HepG2 (cell line): ENCODE measurements around the gene DDOST. TPM values are rescaled to one million over a fixed set of nuclear protein-coding genes. Genes with fewer than 3 reads are reported as not detected.
A peak's percentile ranks its signal among the peaks of the same experiment; 100 is the strongest.

Experiments
- ATAC-seq: fragments of 200-7000 bp; cut with Tn5 transposase; 3 replicates; pipeline ENCODE4 v1.9.1; 2020; ENCODE audit warnings: mild to moderate bottlenecking, moderate library complexity
- BruUV-seq: library from RNA; stranded (reverse); fragments of 400-500 nt; replicated peaks from 2 replicates; lab custom pipeline; 2021; lab: Mats Ljungman, UMichigan
- CTCF ChIA-PET: fragments of 300-600 bp; formaldehyde crosslinking; extraction: SDS; loops from one replicate; lab custom pipeline; 2021; ENCODE audit warnings: low total read pairs, inconsistent platforms, low intra/inter-chr PET ratio; lab: Yijun Ruan, JAX
- POLR2A ChIA-PET: fragments of 350-600 bp; sonication (Branson Sonifier 250); formaldehyde crosslinking; loops from one replicate; lab custom pipeline; 2020; ENCODE audit warnings: antibody characterized with exemption, inconsistent platforms; lab: Yijun Ruan, JAX
- DNase-seq: peaks from one replicate; pipeline ENCODE4 v3.0.0-alpha.2; 2015; ENCODE audit warnings: low spot score
- FAIRE-seq: peaks from 3 replicates; lab custom pipeline; 2011; peaks lifted over from hg19 to GRCh38; lab: Jason Lieb, UNC
- H2AFZ ChIP-seq: one replicate; pipeline ENCODE4 v1.6.1; 2011; ENCODE audit warnings: low read length, inconsistent platforms
- H3K27ac ChIP-seq: fragments of 300-600 bp; 3 replicates; pipeline ENCODE4 v1.8.0; 2011; ENCODE audit warnings: mixed run types, mild to moderate bottlenecking, mixed read lengths, low read length, inconsistent platforms; ENCODE audit not compliant: insufficient read depth; ENCODE audit errors: extremely low read length
- H3K27me3 ChIP-seq, 2 experiments: fragments of 200-600 bp in 1 of 2; 2 replicates in 1 of 2; 3 replicates in 1 of 2; pipeline versions ENCODE4 v1.6.0 to v1.8.0; 2011; ENCODE audit warnings: low read length in 2 of 2, mild to moderate bottlenecking in 2 of 2, moderate library complexity in 2 of 2, inconsistent platforms in 1 of 2; ENCODE audit not compliant: insufficient read depth in 2 of 2, control insufficient read depth in 1 of 2
- H3K36me3 ChIP-seq, 2 experiments: fragments of 200-600 bp in 1 of 2; replicated peaks in 1 of 2; 2 replicates in 1 of 2; 3 replicates in 1 of 2; pipeline versions ENCODE4 v1.5.1 to v1.8.0; 2011; ENCODE audit warnings: low read length in 2 of 2, inconsistent platforms in 1 of 2; ENCODE audit not compliant: insufficient read depth in 2 of 2, control insufficient read depth in 1 of 2
- H3K4me1 ChIP-seq: 2 replicates; pipeline ENCODE4 v1.5.1; 2012; ENCODE audit warnings: low read length, inconsistent platforms; ENCODE audit not compliant: insufficient read depth
- H3K4me2 ChIP-seq: 2 replicates; pipeline ENCODE4 v1.6.0; 2011; ENCODE audit warnings: low read depth, low read length, inconsistent platforms
- H3K4me3 ChIP-seq, 3 experiments: fragments of 200-600 bp in 1 of 3; sonication (generic), shearing (Covaris generic) in 1 of 3; replicated peaks in 1 of 3; 2 replicates each; pipeline ENCODE4 v1.5.1; 2011 to 2016; ENCODE audit warnings: low read length in 3 of 3, inconsistent platforms in 2 of 3, low read depth in 2 of 3, mild to moderate bottlenecking in 2 of 3, control low read depth in 1 of 3, mixed read lengths in 1 of 3; ENCODE audit not compliant: insufficient read depth in 1 of 3
- H3K79me2 ChIP-seq: one replicate; pipeline ENCODE4 v1.6.1; 2011; ENCODE audit warnings: low read length, inconsistent platforms; ENCODE audit not compliant: insufficient read depth
- H3K9ac ChIP-seq: 2 replicates; pipeline ENCODE4 v1.6.0; 2011; ENCODE audit warnings: mild to moderate bottlenecking, low read depth, low read length, inconsistent platforms; ENCODE audit not compliant: insufficient read depth
- H3K9me3 ChIP-seq: 2 replicates; pipeline ENCODE4 v1.5.1; 2012; ENCODE audit warnings: mild to moderate bottlenecking, low read length
- H4K20me1 ChIP-seq: 2 replicates; pipeline ENCODE4 v1.6.0; 2011; ENCODE audit warnings: inconsistent platforms, mild to moderate bottlenecking, low read length, moderate library complexity; ENCODE audit not compliant: insufficient read depth
- AGO2 ChIP-seq: fragments of 200-400 bp; formaldehyde crosslinking; optimal IDR thresholded peaks from 2 replicates; pipeline ENCODE3; 2017; ENCODE audit warnings: mild to moderate bottlenecking, low read depth, low read length, moderate library complexity
- ARNT2 ChIP-seq: sonication (generic); formaldehyde crosslinking; IDR thresholded peaks from 2 replicates; pipeline ENCODE4 v1.8.0; 2022; ENCODE audit warnings: mild to moderate bottlenecking, low read depth, missing genetic modification reagents, moderate library complexity
- ATAD3A ChIP-seq: sonication (generic); formaldehyde crosslinking; IDR thresholded peaks from 2 replicates; pipeline ENCODE4 v1.4.0; 2020; ENCODE audit warnings: missing genetic modification reagents
- CENPT ChIP-seq: sonication (generic); formaldehyde crosslinking; IDR thresholded peaks from 2 replicates; pipeline ENCODE4 v1.8.0; 2022; ENCODE audit warnings: low read depth, mild to moderate bottlenecking, moderate library complexity, missing genetic modification reagents
- FOXA3 ChIP-seq: IDR thresholded peaks from 2 replicates; pipeline ENCODE4 v1.6.1; 2016; ENCODE audit warnings: missing genetic modification reagents, missing compliant biosample characterization
- HNF4G ChIP-seq, 2 experiments: sonication (generic) in 1 of 2; formaldehyde crosslinking in 1 of 2; IDR thresholded peaks; 2 replicates each; pipeline versions ENCODE4 v1.4.0 to v1.6.1; 2011 to 2020; ENCODE audit warnings: borderline replicate concordance in 2 of 2, low read depth in 2 of 2, mild to moderate bottlenecking in 2 of 2, low read length in 1 of 2, missing genetic modification reagents in 1 of 2, moderate library complexity in 1 of 2
- JUN ChIP-seq: sonication (generic); formaldehyde crosslinking; IDR thresholded peaks from 2 replicates; pipeline ENCODE4 v1.4.0; 2020; ENCODE audit warnings: mild to moderate bottlenecking, missing genetic modification reagents
- KAT2B ChIP-seq: fragments of 150-350 bp; IDR thresholded peaks from 2 replicates; pipeline ENCODE4 v1.6.1; 2014; ENCODE audit warnings: low read depth, low read length, borderline replicate concordance
- KDM4B ChIP-seq: sonication (generic); formaldehyde crosslinking; IDR thresholded peaks from 2 replicates; pipeline ENCODE4 v1.4.0; 2020; ENCODE audit warnings: missing genetic modification reagents
- NFE2L2 ChIP-seq: fragments of 150-350 bp; IDR thresholded peaks from 2 replicates; pipeline ENCODE4 v1.6.1; 2014; ENCODE audit warnings: low read length
- SMAD3 ChIP-seq: sonication (generic); formaldehyde crosslinking; IDR thresholded peaks from 2 replicates; pipeline ENCODE4 v1.4.0; 2020; ENCODE audit warnings: missing genetic modification reagents
- SP1 ChIP-seq, 2 experiments: fragments of 450-650 bp in 1 of 2; sonication (generic) in 1 of 2; formaldehyde crosslinking in 1 of 2; IDR thresholded peaks; 2 replicates each; pipeline versions ENCODE4 v1.4.0 to v1.6.1; 2016 to 2020; ENCODE audit warnings: missing genetic modification reagents in 1 of 2
- TFDP1 ChIP-seq: IDR thresholded peaks from 2 replicates; pipeline ENCODE4 v1.6.1; 2016; ENCODE audit warnings: missing compliant biosample characterization, missing genetic modification reagents, borderline replicate concordance
- ZBTB38 ChIP-seq: sonication (generic); formaldehyde crosslinking; IDR thresholded peaks from 2 replicates; pipeline ENCODE4 v1.5.1; 2020; ENCODE audit warnings: mild to moderate bottlenecking, missing genetic modification reagents
- ZNF496 ChIP-seq: sonication (generic); formaldehyde crosslinking; IDR thresholded peaks from 2 replicates; pipeline ENCODE4 v1.8.1; 2023; ENCODE audit warnings: mild to moderate bottlenecking, moderate library complexity, missing genetic modification reagents; ENCODE audit not compliant: insufficient replicate concordance
- ZNF501 ChIP-seq: sonication (generic); formaldehyde crosslinking; IDR thresholded peaks from 2 replicates; pipeline ENCODE4 v1.5.1; 2020; ENCODE audit warnings: mild to moderate bottlenecking, moderate library complexity, missing genetic modification reagents
- ZNF737 ChIP-seq: sonication (generic); formaldehyde crosslinking; IDR thresholded peaks from 2 replicates; pipeline ENCODE4 v1.5.0; 2020; ENCODE audit warnings: missing genetic modification reagents, mild to moderate bottlenecking, borderline replicate concordance
- ZNF746 ChIP-seq: sonication (generic); formaldehyde crosslinking; IDR thresholded peaks from 2 replicates; pipeline ENCODE4 v1.8.0; 2022; ENCODE audit warnings: mild to moderate bottlenecking, missing genetic modification reagents
- ZNF776 ChIP-seq: sonication (generic); formaldehyde crosslinking; IDR thresholded peaks from 2 replicates; pipeline ENCODE4 v1.4.0; 2020; ENCODE audit warnings: mild to moderate bottlenecking, missing genetic modification reagents
- WGBS: methylation state at CpG from one replicate; pipeline ENCODE4 v1.1.6; 2017; ENCODE audit warnings: low lambda C conversion rate; 5-methylcytosine and 5-hydroxymethylcytosine counted together
- in situ Hi-C: cut with HindIII; loops from 2 replicates; pipeline ENCODE4 v1.10.0; 2017; ENCODE audit warnings: low pct_unique_long_range_greater_than_20kb; ENCODE audit not compliant: extremely low pct_ligation_motif_present
- intact Hi-C: fragments of 100-400 bp; cut with micrococcal nuclease; formaldehyde crosslinking; loops from one replicate; pipeline ENCODE4 v1.10.0; 2022; ENCODE audit not compliant: unreplicated experiment
- polyA plus RNA-seq, 8 experiments: library from polyadenylated mRNA; depleted of rRNA in 3 of 8; stranded (reverse) in 7 of 8; unstranded in 1 of 8; fragments of >200 nt; fragmentation: Illumina TruSeq in 4 of 8; extraction: Trizol in 4 of 8; gene quantifications; 2 replicates each; pipeline versions ENCODE4 v1.2.1 to v1.2.3, GENCODE V29; 2011 to 2016; ENCODE audit warnings: low read depth in 4 of 8, missing spikeins in 1 of 8, mixed read lengths in 1 of 8; ENCODE audit not compliant: insufficient read depth in 1 of 8
- total RNA-seq, 5 experiments: library from RNA; depleted of rRNA; stranded (reverse); fragments of >200 nt; fragmentation: Illumina TruSeq; extraction: Trizol; gene quantifications; 2 replicates each; pipeline ENCODE4 v1.2.3, GENCODE V29; 2016; ENCODE audit warnings: low read depth in 1 of 5
- TF ChIP-seq, protein P1 (sequence below): sonication (generic); formaldehyde crosslinking; IDR thresholded peaks from 2 replicates; pipeline ENCODE4 v1.5.1; 2020; ENCODE audit warnings: missing genetic modification reagents, mild to moderate bottlenecking, borderline replicate concordance

The DDOST gene
- total and polyA plus RNA-seq, 2 of the 13 experiments (the other 11 are each of a cell fraction or from before 2014, with no cell fraction given), result 335 to 494 TPM

DNA sequence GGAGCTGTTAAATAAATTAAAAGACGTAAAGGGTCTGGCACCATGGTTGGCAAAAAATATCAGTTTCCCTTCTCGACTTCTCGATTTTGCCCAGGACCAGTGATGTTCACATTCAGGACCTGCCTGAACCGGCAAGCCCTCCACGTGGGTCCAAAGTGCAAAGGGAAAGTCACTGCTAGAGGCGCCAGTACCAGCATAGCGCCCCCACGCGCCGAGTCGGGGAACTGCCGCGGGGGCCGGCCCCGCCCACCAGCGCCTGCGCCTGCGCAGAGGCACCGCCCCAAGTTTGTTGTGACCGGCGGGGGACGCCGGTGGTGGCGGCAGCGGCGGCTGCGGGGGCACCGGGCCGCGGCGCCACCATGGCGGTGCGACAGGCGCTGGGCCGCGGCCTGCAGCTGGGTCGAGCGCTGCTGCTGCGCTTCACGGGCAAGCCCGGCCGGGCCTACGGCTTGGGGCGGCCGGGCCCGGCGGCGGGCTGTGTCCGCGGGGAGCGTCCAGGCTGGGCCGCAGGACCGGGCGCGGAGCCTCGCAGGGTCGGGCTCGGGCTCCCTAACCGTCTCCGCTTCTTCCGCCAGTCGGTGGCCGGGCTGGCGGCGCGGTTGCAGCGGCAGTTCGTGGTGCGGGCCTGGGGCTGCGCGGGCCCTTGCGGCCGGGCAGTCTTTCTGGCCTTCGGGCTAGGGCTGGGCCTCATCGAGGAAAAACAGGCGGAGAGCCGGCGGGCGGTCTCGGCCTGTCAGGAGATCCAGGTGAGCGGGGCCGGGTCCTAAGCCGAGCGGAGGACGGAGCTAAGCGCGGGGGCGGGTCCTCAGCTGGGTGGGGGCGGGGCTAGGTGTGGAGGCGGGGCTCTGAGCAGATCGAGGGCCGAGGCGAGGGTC, 27.7 kb downstream of the DDOST start, which contains the start of gene PINK1:
PINK1 (plus strand) TSS at position 269 of the 875 bp plus-strand sequence; CDS start at position 360, 91 bp downstream.
- Histone ChIP-seq H3K4me2 (peak within 1 kb of the TSS; percentile 96), H3K4me1 (peaks cover 22% of the 10 kb centered on the region), H3K27ac (peak within 1 kb of the TSS; percentile 75), H4K20me1 (no peaks in the 10 kb centered on the region), H3K4me3 (peak within 1 kb of the TSS; percentile 74 to 90 (median 77)), H3K79me2 (no peaks in the 10 kb centered on the region), H3K27me3 (no peaks in the 10 kb centered on the region), H3K9ac (peak within 1 kb of the TSS; percentile 85), H3K9me3 (no peaks in the 10 kb centered on the region), H2AFZ (peak within 1 kb of the TSS; percentile 64), H3K36me3 (0 out of 5 replicates have a peak, but pooled peaks cover 0 to 1% of the 10 kb centered on the region in 2 experiments)
- no TSS peak for BruUV-seq
- intact Hi-C loops (loop anchor here (1.0 to 2.0 kb wide), 2 partner anchors 59 to 111 kb away; no protein-coding TSS in a partner anchor), in situ Hi-C loops (no loop called here)
- ATAC-seq (peak; percentile 90), DNase-seq (peak; percentile 86), FAIRE-seq (peak; percentile 88)
- under 1% methylated on average over 21 of the region's 93 CpGs for WGBS
- ChIA-PET CTCF (interaction anchor here (2.9 to 3.1 kb wide), 2 partner anchors 58 to 111 kb away, joined by 13 to 23 read pairs; no protein-coding TSS in a partner anchor), POLR2A (interaction anchor here (0.6 to 3.5 kb wide), 16 partner anchors 12 to 153 kb away, joined by 3 to 45 read pairs (median 4); partner anchors contain the start of genes CAMK2N1, CDA, DDOST and FAM43B)
- TF ChIP-seq, protein P1, sequence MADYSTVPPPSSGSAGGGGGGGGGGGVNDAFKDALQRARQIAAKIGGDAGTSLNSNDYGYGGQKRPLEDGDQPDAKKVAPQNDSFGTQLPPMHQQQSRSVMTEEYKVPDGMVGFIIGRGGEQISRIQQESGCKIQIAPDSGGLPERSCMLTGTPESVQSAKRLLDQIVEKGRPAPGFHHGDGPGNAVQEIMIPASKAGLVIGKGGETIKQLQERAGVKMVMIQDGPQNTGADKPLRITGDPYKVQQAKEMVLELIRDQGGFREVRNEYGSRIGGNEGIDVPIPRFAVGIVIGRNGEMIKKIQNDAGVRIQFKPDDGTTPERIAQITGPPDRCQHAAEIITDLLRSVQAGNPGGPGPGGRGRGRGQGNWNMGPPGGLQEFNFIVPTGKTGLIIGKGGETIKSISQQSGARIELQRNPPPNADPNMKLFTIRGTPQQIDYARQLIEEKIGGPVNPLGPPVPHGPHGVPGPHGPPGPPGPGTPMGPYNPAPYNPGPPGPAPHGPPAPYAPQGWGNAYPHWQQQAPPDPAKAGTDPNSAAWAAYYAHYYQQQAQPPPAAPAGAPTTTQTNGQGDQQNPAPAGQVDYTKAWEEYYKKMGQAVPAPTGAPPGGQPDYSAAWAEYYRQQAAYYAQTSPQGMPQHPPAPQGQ (CRISPR knock-in tag), result no peak
- TF ChIP-seq FOXA3 (CRISPR knock-in tag) (peak; percentile 46; the same call in 1 of the 2 replicates), CENPT (CRISPR knock-in tag) (no peak), ARNT2 (peak; percentile 72; the same call in 1 of the 2 replicates), KDM4B (CRISPR knock-in tag) (peak; percentile 39; the same call in 1 of the 2 replicates), TFDP1 (CRISPR knock-in tag) (peak; percentile 65; the same call in 1 of the 2 replicates), ZNF737 (CRISPR knock-in tag) (no peak), ZNF746 (CRISPR knock-in tag) (no peak), ZBTB38 (CRISPR knock-in tag) (no peak), HNF4G (IDR thresholded peaks at IDR 0.05; ENCODE audit: borderline replicate concordance, low read depth, low read length) (peak; percentile 96), HNF4G (CRISPR knock-in tag; IDR thresholded peaks at IDR 0.05; ENCODE audit: borderline replicate concordance, low read depth) (peak; percentile 86; the same call in 1 of the 2 replicates), KAT2B (no peak), ZNF496 (no peak), SMAD3 (CRISPR knock-in tag) (peak; percentile 65), SP1 (IDR thresholded peaks at IDR 0.05) (no peak), SP1 (CRISPR knock-in tag; IDR thresholded peaks at IDR 0.05) (peak; percentile 94), NFE2L2 (no peak), ZNF776 (CRISPR knock-in tag) (0 out of 2 replicates have a peak, but pooled peaks have one; percentile 19), AGO2 (peak; percentile 62), ZNF501 (CRISPR knock-in tag) (peak; percentile 86), ATAD3A (CRISPR knock-in tag) (no peak), JUN (CRISPR knock-in tag) (no peak)
